GM12875 (cell line): ENCODE results near the gene OR6Q1.

Source experiments
- H3K4me3 ChIP-seq: one replicate; pipeline ENCODE4 v1.5.1; 2011; ENCODE audit warnings: low read depth, low read length, control low read depth
- TF ChIP-seq, protein P1 (sequence below): IDR thresholded peaks from 2 replicates; pipeline ENCODE4 v1.5.1; 2011; ENCODE audit warnings: low read depth, mild to moderate bottlenecking, control low read depth, inconsistent platforms, low read length, moderate library complexity, borderline replicate concordance; ENCODE audit not compliant: insufficient read depth

Gene OR6Q1

DNA sequence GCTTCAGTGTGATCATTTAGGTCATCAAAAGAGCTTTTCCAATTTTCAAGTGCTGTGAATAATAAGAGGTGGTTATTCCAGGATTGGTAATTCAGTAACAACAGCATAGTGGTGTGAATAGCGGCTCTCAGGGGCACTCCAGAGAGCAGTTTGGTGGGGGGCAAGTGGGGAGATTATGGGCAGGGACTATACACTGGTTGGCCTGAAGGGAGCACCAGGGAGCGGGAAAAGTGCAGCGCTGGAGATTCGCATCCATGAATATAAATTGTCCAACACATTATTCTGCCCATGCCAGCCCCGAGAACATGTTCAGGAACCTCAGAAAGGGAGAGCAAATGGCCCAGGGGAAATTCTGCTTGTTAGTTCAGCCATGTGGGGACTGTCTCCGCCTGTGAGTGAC lies 37.9 kb downstream of the OR6Q1 start:
- TF ChIP-seq, protein P1, sequence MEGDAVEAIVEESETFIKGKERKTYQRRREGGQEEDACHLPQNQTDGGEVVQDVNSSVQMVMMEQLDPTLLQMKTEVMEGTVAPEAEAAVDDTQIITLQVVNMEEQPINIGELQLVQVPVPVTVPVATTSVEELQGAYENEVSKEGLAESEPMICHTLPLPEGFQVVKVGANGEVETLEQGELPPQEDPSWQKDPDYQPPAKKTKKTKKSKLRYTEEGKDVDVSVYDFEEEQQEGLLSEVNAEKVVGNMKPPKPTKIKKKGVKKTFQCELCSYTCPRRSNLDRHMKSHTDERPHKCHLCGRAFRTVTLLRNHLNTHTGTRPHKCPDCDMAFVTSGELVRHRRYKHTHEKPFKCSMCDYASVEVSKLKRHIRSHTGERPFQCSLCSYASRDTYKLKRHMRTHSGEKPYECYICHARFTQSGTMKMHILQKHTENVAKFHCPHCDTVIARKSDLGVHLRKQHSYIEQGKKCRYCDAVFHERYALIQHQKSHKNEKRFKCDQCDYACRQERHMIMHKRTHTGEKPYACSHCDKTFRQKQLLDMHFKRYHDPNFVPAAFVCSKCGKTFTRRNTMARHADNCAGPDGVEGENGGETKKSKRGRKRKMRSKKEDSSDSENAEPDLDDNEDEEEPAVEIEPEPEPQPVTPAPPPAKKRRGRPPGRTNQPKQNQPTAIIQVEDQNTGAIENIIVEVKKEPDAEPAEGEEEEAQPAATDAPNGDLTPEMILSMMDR: no peak
- no peak overlapping the region for H3K4me3 ChIP-seq

DNA sequence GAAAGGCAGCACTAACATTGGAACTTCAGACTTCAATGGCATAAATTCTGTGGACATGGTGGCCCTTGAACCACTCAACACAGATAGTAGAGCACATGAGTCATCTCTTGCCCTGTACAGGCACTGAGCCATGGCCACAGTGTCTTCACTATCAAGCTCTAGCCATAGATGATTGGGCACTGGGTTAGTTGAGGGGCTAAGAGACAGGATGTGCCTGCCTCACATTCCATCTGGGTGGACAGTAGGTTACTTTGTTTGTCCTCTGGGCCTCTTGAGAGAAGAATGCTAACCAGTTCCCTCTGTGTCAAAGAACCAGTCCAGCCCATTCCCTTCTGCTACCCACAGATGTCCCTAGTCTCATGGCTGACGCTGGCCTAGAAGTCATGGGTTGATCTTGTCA lies 39.8 kb downstream of the OR6Q1 start:
- H3K4me3 ChIP-seq: no peak overlapping the region
- TF ChIP-seq, protein P1: no peak

DNA sequence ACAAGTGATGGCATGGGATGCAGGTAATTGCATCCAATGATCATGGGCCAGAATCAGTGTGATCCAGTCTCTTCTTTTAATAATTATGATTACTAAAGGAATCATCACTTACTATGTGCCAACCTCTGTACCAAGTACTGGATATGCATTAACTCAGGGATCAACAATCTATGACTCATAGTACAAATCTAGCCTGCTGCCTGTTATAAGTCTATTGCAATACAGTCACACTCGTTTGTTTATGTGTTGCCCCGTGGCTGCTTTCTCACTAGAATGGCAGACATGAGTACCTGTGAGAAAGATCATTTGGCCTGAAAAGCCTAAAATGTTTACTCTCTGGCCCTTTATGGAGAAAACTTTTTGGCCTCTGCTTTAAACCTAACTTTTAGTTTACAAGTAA lies 45.0 kb downstream of the OR6Q1 start:
- TF ChIP-seq, protein P1: no peak
- no peak overlapping the region for H3K4me3 ChIP-seq
